ENCODE data around the gene HPRT1. TPM values are rescaled to one million over a fixed set of nuclear protein-coding genes. Genes with fewer than 3 reads are reported as not detected.
"Not testable (repeated sequence)": the region's sequence is repeated elsewhere in the genome, so short reads cannot be mapped to it uniquely, and the experiment has no call there.

The HPRT1 gene
- 23.5 and 27.5 TPM in 2 replicates for total RNA-seq

DNA sequence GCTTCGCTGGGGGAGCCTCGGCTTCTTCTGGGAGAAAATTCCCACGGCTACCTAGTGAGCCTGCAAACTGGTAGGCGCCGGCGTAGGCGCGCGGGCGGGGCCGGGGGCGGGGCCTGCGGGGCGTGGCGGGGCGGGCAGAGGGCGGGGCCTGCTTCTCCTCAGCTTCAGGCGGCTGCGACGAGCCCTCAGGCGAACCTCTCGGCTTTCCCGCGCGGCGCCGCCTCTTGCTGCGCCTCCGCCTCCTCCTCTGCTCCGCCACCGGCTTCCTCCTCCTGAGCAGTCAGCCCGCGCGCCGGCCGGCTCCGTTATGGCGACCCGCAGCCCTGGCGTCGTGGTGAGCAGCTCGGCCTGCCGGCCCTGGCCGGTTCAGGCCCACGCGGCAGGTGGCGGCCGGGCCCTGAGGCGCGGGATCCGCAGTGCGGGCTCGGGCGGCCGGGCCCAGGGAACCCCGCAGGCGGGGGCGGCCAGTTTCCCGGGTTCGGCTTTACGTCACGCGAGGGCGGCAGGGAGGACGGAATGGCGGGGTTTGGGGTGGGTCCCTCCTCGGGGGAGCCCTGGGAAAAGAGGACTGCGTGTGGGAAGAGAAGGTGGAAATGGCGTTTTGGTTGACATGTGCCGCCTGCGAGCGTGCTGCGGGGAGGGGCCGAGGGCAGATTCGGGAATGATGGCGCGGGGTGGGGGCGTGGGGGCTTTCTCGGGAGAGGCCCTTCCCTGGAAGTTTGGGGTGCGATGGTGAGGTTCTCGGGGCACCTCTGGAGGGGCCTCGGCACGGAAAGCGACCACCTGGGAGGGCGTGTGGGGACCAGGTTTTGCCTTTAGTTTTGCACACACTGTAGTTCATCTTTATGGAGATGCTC is at the start of gene HPRT1:
HPRT1 (plus strand) TSS at position 161 of the 857 bp plus-strand sequence; CDS start at position 308, 147 bp downstream.
- DNase-seq (ENCODE audit: low read depth, low spot score), result peak; percentile 37

GRCh38 chrX:134416087-134416486 is 43.9 kb upstream of the HPRT1 start:
- no peak for DNase-seq (ENCODE audit: low read depth, low spot score)

DNA sequence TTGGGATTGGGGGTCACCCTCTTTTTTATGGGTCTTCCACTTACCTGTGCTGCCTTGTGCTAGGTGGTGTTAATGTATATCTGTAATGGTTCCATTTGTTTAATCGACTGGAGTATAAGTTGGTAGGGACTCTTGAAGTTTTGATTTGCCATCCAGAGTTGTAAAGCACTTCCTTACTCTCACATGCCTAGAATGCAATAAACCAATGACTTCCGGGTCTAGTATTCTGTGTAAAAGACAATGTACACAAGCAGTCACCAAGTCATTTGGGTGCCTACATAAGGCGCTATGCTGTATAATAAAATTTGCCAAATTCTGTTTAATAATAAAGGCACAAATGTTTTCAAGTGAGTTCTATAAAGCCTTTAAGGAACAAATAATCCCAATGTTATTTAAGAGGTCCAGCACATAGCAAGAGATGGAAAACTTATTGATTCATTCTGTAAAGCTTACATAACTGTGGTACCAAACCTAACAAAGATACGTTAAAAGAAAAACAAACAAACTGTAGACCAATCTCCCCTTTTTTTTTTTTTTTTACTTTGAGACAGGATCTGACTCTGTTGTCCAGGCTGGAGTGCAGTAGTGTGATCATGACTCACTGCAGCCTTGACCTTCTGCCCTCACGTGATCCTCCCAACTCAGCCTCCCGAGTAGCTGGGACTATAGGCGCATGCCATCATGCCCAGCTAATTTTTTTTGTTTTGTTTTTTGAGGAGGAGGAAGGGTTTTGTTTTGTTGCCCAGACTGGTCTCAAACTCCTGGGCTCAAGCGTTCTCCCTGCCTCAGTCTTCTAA is 41.5 kb upstream of the HPRT1 start:
- DNase-seq (ENCODE audit: low read depth, low spot score), result no peak

DNA sequence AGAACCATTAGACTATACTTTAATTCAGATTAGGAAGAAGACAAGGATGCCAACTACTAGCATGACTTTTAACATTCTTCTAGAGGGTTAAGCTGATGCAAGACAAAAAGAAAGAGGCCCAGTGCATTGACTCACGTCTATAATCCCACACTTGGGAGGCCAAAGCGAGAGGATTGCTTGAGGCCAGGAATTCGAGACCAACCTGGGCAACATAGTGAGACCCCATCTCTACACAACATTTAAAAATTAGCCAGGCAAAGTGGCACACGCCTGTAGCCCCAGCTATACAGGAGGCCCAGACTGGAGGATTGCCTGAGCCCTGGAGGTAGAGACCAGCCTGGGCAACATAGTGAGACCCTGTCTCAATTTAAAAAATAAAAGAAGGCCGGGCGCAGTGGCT is 40.2 kb upstream of the HPRT1 start:
- DNase-seq (ENCODE audit: low read depth, low spot score), result no peak

GRCh38 chrX:134423606-134424005 is 36.4 kb upstream of the HPRT1 start:
- no peak for DNase-seq (ENCODE audit: low read depth, low spot score)

DNA sequence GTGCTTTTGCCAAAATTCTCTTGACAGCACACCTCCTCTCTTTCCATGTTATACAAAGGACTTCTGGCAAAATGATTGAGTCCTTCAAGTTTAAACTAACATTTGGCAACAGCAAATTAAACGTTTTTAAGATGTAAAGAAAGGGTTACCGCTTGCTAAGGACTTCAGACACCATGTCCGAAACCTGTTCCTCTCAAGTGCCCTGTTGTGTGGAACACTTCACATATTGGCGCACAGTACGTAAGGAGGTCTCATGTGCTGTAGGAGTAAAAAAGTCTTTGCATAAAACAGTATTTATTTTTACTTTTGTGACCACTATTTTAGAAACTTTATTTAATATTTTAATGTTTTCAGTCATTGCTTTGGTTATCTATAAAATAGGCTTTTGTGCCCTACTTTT is 33.7 kb upstream of the HPRT1 start:
- no peak for DNase-seq (ENCODE audit: low read depth, low spot score)

- no peak for DNase-seq (ENCODE audit: low read depth, low spot score)
Observed at GRCh38 chrX:134431894-134432293, 28.1 kb upstream of the HPRT1 start.

DNA sequence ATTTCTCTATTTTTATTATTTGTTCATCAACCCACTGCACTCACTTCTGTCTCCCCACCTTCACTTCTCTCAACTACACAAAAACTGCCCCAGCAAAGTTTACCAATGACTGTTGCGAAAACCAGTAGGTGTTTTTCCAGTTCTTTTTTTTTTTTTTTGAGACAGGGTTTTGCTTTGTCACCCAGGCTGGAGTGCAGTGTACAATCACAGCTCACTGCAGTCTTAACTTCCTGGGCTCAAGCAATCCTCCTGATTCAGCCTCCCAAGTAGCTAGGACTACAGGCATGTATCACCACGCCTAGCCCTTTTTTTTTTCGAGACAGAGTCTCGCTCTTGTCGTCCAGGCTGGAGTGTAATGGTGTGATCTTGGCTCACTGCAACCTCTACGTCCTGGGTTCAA is 24.1 kb upstream of the HPRT1 start:
- no peak for DNase-seq (ENCODE audit: low read depth, low spot score)

DNA sequence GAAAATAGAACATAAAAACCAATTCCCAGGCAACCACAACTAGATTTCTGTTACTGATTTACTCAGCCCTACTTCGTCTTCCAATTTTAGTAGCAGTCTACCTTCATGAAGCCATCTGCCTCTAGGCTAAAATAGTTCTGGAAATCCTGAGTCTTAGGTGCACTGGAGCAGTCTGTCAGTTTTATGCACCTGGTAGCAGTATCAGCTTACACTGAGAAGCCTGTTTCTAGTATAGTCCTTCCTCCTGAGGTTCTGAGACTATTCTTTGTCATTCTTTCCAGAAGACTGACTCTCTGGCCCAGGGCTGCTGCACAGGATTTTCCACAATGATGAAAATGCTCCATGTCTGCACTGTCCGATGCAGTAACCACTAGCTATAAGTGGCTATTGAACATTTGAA is 16.9 kb upstream of the HPRT1 start:
- no peak for DNase-seq (ENCODE audit: low read depth, low spot score)

GRCh38 chrX:134443461-134443860 is 16.5 kb upstream of the HPRT1 start:
- no peak for DNase-seq (ENCODE audit: low read depth, low spot score)

GRCh38 chrX:134444681-134445080 is 15.3 kb upstream of the HPRT1 start:
- no peak for DNase-seq (ENCODE audit: low read depth, low spot score)

GRCh38 chrX:134452596-134452995 is 7.4 kb upstream of the HPRT1 start:
- no peak for DNase-seq (ENCODE audit: low read depth, low spot score)

GRCh38 chrX:134453631-134454030 is 6.3 kb upstream of the HPRT1 start:
- DNase-seq (ENCODE audit: low read depth, low spot score), result no peak

DNA sequence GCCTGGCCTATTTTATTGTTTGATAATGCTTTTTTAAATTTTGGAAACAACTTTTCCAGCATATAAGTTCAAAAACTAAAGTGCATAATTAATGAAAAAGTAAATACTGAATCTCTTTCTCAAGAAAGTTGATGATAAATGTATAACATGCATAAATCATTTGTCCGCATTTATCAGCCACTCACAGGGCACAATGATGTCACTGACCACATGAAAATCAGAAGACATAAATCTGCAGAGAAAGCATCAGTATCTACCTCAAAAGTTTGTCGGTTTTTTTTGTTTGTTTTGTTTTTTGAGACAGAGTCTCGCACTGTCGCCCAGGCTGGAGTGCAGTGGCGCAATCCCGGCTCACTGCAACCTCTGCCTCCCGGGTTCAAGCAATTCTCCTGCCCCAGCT is 5.5 kb upstream of the HPRT1 start:
- no peak for DNase-seq (ENCODE audit: low read depth, low spot score)

DNA sequence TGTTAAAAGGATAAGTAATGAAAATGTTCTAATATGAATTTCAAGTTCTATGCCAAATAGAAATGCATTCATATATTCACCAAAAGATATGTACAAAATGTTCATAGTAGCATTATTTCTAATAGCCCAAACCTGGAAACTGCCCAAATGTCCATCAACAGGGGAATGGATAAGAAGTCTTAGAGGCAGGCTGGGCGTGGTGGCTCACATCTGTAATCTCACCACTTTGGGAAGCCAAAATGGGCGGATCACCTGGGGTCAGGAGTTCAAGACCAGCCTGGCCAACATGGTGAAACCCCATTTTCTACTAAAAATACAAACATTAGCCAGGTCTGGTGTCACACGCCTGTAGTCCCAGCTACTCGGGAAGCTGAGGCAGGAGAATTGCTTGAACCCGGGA is 2.3 kb upstream of the HPRT1 start:
- DNase-seq (ENCODE audit: low read depth, low spot score), result no peak

GRCh38 chrX:134459683-134460004 is 321 bp upstream of the HPRT1 start:
- no peak for DNase-seq (ENCODE audit: low read depth, low spot score)

DNA sequence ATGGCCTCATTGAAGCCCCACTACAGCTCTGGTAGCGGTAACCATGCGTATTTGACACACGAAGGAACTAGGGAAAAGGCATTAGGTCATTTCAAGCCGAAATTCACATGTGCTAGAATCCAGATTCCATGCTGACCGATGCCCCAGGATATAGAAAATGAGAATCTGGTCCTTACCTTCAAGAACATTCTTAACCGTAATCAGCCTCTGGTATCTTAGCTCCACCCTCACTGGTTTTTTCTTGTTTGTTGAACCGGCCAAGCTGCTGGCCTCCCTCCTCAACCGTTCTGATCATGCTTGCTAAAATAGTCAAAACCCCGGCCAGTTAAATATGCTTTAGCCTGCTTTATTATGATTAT is 876 bp downstream of the HPRT1 start:
- DNase-seq (ENCODE audit: low read depth, low spot score), result no peak

DNA sequence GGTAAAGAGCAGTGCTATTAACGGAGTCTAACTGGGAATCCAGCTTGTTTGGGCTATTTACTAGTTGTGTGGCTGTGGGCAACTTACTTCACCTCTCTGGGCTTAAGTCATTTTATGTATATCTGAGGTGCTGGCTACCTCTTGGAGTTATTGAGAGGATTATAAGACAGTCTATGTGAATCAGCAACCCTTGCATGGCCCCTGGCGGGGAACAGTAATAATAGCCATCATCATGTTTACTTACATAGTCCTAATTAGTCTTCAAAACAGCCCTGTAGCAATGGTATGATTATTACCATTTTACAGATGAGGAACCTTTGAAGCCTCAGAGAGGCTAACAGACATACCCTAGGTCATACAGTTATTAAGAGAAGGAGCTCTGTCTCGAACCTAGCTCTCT is 1.5 kb downstream of the HPRT1 start:
- no peak for DNase-seq (ENCODE audit: low read depth, low spot score)

DNA sequence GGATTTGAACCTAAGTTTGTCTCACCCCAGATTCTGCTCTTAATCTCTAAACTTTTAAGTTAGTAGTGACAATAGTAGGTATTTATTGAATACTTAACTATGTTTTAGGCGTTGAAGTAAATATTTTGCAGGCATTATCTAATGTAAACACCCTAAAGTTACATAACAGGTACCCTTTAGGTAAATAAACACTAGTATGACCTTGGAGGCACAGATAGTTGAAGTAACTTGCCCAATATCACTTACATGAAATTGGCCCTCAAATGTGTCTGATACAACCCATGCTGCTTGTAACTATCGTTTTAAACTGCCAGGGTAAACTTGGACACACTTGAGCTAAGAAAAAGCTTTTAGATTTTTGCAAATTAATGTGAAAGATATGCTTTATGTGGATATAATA is 3.0 kb downstream of the HPRT1 start:
- no peak for DNase-seq (ENCODE audit: low read depth, low spot score)

GRCh38 chrX:134464453-134464852 is 4.5 kb downstream of the HPRT1 start:
- DNase-seq (ENCODE audit: low read depth, low spot score), result not testable (repeated sequence)

GRCh38 chrX:134469486-134469885 is 9.5 kb downstream of the HPRT1 start:
- no peak for DNase-seq (ENCODE audit: low read depth, low spot score)

GRCh38 chrX:134470013-134470412 is 10.0 kb downstream of the HPRT1 start:
- DNase-seq (ENCODE audit: low read depth, low spot score), result no peak

GRCh38 chrX:134472041-134472440 is 12.1 kb downstream of the HPRT1 start:
- DNase-seq (ENCODE audit: low read depth, low spot score), result no peak
